GM18520 (cell line): ENCODE results near the gene AP3D1.
"Not testable (repeated sequence)": the region's sequence is repeated elsewhere in the genome, so short reads cannot be mapped to it uniquely, and the experiment has no call there.

ENCODE experiments used
- ATAC-seq: cut with Tn5 transposase; IDR thresholded peaks from one replicate; pipeline ENCODE4 v1.9.1; 2021; ENCODE audit not compliant: unreplicated experiment

AP3D1 gene

DNA sequence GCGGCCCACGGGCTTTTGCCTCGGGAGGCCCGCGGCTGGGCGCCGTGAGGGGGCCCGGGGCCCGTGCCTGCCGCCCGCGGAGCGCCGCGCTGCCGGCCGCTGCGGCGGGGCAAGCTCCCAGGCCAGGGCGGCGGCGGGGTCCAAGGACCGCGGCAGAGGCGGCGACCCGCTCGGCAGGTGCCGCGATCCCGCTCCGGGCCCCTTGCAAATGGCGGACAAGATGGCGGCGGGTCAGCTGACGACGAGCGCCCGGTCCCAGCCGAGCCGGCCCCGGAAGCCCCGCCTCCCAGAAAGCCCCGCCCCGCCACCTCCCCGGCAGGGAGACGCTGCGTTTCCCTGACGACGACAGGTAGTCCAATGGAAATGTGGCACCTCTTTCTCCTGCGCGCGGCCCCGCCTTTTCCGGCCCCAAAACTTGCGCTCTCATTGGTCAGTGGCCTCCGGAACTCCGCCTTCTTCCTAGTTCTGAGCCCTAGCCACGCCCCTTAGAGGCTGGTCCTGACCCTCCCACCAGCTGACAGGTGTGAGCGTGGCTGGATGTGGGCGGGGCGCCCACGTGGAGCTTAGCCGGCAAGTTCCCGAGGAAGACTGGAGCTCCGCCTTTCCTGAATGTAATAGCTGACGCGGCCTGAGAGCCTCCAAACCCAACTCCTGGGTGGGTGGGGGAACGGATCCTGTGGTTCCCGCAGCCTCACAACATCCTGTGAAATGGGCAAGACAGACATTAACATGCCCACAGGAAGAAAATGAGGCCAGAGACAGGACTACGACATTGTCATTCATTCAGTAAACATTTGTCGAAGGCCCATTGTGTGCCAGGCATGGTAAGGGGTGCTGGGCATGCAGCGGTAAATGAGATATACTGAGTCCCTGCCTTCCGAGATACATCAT, at the start of gene AP3D1:
TSS of gene AP3D1 (minus strand) at position 228 of the 891 bp plus-strand sequence. CDS start 232 bp downstream, outside the sequence.
- ATAC-seq = peak; percentile 81

DNA sequence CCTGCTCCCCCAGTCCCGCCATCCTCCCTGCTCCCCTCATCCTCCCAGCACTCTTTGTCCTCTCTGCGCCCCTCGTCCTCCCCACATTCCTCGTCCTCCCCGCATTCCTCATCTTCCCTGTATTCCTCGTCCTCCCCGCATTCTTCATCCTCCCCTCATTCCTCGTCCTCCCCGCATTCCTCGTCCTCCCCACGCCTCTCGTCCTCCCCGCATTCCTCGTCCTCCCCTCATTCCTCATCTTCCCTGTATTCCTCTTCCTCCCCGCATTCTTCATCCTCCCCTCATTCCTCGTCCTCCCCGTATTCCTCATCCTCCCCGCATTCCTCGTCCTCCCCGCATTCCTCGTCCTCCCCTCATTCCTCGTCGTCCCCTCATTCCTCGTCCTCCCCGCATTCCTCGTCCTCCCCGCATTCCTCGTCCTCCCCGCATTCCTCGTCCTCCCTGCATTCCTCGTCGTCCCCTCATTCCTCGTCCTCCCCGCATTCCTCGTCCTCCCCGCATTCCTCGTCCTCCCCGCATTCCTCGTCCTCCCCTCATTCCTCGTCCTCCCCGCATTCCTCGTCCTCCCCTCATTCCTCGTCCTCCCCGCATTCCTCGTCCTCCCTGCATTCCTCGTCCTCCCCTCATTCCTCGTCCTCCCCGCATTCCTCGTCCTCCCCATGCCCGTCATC, 49.4 kb upstream of the AP3D1 start:
- not testable (repeated sequence) for ATAC-seq

DNA sequence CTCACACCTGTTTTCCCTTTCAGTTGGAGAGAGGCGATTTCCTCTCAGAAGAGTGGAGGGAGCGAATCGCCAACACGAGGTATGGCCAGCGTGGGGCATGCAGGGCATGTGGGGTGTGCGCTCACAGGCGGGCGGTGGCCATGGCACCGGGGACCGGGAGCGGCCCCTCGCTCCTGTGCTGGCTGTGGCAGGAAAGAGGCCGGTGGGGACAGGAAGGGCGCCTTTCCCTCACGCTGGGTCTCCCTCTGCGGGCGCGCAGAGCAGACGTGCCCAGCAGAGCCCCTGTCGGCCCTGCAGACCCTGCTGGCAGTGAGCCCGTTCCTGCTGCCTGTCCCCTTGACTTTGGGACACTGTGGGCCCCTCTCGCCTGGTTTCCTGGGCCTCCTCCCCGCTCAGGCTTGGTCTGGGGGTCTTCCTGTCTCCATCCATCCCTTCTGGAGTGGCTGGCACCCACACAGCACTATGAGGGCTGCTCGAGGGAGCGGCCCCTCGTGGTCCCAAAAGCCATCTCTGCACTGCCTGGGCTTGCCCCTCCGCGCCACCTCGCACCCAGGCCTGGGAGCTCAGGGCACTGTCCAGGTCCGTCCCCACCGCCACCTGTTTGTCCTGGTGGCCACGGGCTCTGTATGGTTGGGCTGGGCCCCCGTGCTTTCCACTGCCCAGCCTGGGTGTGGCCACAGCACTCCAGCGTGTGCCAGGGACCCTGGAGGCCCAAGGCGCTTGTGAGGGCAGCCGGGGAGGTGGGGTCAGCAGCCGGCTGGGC, 48.7 kb upstream of the AP3D1 start:
- no peak for ATAC-seq

DNA sequence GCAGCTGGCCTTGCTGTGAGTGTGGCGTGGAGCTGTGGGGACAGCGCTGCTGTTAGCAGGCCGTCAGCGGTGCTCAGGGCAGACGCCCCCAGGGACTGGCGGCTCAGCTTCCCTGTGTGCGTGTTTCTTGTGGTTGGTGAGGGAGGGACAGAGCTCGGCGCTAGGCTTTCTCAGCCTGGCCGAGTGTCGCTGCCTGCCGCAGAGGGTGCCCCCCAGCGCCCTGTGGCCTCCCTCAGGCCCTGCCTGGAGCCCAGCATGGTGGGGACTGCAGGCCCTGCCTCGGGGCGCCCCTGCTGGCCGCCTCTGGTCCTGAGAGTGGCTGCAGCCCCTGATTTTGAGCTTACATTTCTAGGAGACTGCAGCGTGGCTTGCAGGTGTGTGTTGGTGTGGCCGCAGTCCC, 47.8 kb upstream of the AP3D1 start:
- no peak for ATAC-seq

DNA sequence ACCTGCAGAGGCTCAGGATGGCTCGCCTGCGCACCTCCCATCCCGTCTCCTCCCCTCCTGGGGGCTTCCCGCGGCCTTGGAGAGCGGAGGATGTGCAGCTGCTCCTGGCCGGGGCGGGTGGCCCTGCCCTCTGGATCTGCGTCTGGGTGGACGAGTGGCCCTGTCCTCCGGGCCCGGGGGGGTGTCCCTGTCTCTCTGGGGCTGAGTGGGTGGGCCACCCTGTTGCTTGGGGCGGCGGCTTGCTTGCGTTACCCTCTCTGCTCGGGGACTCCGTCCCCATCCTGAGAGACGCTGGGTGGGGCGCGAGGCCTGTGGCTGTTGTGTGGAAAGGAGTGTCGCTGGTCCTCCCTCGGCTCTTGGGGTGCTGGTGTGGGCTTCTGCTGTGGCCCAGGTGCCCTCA, 47.0 kb upstream of the AP3D1 start:
- ATAC-seq = no peak

DNA sequence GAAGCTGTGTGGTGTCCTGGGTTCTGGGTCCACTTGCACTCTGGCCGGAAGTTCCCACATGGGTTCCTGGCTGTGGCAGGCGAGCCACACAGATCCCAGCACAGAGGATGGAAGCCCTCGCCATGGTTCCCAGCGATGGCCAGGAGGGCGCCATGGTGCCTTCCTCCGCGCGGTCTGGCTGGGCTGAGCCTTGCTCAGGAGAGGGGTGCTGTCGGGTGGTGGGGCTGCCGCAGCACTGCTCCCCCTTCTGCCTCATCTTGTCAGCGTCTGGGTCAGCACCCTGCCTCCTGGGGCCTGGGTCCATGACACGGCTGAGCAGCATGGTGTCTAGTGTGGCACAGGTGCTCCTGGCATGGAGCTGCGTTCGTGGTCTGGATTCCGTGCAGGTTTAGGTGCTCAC, 45.9 kb upstream of the AP3D1 start:
- no peak for ATAC-seq

DNA sequence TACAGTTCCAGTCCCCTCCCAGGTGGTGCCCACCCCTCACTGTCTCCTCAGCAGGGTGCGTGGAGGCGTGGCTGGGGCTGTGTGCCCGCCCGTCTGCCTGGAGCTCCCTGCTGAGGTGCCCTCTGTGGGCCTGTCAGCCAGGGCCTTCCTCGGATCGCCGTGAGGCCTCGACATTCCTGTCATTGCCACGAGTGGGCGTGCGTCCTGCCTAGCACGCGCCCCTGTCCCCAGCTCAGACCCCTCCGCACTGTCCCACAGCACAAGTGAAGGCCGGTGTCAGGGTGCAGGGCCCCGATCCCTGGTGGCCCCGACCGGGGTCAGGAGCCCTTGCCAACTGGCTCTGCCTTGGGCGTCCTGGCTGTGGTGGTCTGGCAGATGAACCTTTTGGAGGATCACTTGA, 44.5 kb upstream of the AP3D1 start:
- ATAC-seq = no peak

DNA sequence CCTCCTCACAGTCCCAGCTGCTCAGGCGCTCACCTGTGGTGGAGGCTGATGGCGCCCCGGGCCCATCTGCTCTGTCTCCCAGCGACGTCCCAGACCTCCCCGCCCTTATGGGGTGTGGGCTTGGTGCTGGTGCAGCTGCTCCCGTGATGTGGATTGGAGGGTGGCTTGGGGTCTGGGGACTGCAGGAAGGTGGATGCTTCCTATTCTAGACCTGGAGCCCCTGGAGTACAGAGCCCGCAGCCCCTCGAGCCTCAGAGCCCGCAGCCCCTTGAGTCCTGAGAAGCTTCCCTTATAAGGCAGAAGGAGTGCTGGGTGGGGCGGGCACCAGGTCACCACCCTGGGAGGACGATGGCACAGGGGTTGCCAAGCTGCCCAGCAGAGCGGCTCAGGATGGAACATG, 44.0 kb upstream of the AP3D1 start:
- ATAC-seq = no peak

DNA sequence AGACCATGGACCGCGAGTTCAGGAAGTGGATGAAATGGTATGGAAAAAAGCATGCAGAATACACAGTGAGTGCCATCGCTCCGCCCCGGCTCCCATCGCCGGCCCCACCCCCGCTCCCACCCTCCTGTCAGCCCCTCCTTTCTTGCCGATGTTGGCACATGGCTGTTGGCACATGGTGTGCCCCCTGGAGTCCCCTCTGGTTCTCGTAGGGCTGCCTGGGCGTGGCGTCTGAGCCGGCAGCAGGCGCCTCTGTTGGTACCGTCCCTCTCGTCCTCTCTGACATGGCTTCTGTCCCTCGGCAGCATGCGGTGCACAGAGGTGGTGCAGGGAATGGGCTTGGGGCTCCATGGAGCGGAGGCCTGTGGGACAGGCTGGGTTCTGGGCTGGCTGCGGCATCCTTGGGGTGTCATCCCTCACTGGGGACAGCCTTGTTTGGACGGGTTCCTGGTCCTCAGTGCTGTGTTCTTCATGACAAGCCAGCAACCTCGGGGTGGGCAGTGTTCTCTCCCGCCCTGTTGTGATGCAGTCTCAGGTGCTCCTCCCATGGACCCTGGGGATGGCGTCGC, 43.2 kb upstream of the AP3D1 start:
- ATAC-seq = no peak

DNA sequence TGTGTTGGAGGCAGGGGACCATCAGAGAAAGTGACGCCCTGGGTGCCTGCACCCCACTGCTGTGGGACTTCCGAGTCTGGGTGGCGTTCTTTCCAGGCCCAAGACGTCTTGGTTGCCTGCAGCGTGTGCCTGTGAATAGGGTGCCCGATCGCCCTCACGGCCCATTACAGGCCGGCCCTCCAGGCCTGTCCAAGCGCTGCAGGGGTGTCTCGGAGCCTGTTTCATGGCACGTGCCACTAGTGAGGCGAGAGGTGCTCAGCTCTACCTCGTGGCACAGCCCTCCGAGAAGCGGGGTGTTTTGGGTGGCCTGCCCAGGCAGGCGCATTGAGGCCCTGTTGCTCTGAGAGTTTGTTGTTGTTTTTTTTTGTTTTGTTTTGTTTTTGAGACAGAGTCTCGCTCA, 42.4 kb upstream of the AP3D1 start:
- no peak for ATAC-seq

DNA sequence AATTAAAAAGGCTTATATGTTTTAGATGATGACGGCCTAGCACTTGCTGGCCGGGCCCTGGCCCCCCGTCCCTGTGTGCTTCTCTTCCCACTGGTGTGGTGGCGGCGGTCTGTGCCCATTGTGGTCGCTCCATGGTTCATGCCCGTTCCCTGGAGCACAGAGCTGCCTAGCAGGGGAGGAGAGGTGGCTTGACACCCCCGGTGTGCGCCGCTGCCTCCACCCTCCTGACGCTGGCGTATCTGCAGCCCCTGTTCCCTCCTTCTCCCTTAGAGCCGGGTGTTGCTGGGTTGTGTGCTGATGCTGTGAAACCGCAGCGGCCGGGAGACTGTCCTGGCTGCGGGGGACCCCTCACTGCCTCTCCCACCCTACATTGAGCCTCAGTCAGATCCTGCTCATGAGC, 41.5 kb upstream of the AP3D1 start:
- ATAC-seq = no peak

DNA sequence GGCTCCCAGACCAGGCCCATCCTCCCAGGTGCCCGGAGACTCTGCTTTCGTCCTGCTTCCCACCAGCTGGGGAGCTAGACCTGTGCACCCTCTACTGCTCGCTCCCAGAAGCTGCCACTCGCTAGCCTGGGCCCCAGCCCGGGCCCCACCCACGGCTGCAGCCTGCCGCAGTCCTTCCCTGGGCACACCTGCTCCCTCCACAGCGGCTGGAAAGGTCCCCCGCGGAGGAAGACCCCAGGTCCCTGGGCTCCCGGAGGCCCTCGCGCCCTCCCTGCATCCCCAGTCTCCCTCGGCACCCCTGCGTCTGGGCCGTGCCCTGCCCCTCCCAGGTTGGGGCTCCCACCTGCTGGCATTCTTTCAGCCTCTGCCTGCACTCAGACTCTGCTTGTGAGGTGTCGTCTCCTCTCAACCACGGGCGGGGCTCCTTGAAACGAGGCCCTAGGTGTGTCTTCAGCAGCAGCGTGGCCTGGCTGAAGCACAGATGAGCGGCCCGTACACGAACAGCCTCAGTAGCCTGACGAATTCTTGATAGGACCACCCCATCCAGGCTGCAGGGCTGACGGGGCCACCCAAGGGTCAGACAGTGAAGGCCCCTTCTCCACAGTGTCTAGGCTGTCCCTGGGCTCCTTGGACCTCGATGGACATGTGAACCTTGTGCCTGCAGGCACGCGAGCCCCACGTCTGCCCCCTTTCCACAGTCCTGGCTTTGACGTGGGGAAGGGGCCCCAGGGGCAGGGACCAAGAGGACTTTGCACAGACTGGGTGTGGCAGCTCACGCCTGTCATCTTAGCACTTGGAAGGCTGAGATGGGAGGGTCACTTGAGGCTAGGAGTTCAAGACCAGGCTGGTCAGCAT, 40.3 kb upstream of the AP3D1 start:
- no peak for ATAC-seq

DNA sequence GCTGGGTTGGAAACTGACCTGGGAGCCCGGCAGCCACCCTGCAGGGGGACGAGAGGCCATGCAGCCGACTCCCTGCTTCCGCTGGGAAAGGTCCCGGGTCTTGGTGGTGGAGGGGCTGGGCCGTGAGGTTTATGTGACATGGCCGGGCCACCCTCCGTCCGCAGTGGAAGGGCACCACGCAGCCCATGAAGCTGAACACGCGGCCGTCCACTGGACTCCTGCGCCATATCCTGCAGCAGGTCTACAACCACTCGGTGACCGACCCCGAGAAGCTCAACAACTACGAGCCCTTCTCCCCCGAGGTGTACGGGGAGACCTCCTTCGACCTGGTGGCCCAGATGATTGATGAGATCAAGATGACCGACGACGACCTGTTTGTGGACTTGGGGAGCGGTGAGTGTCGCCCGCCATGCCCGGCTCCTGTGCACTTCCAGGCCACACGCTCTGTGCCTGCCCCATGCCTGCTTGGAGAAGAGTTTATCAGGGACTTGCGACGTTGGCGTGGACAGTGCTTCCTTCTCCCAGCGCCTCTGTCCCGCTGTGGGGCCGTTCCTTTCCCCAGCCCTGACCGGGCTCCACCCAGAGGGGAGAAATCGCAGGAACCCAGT, 39.6 kb upstream of the AP3D1 start:
- no peak for ATAC-seq

DNA sequence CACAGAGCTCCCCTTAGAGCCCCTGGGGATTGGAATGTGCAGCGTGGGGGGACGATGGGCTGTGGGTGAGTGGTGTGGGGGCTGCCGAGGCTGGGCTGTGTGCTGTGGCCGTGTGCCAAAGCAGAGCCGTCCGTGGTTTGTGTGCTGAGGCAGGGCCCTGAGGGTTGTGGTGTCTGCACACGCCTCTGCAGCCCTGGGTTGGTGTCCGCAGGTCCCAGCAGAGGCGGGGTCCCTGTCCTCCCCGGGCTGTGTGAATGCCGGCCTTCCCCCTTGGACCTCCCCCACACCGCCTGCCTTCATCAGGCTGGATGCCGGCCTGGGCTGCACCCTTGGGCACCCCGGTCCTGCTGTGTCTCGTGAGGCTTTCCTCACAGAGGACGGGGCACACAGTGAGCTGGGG, 38.5 kb upstream of the AP3D1 start:
- no peak for ATAC-seq

DNA sequence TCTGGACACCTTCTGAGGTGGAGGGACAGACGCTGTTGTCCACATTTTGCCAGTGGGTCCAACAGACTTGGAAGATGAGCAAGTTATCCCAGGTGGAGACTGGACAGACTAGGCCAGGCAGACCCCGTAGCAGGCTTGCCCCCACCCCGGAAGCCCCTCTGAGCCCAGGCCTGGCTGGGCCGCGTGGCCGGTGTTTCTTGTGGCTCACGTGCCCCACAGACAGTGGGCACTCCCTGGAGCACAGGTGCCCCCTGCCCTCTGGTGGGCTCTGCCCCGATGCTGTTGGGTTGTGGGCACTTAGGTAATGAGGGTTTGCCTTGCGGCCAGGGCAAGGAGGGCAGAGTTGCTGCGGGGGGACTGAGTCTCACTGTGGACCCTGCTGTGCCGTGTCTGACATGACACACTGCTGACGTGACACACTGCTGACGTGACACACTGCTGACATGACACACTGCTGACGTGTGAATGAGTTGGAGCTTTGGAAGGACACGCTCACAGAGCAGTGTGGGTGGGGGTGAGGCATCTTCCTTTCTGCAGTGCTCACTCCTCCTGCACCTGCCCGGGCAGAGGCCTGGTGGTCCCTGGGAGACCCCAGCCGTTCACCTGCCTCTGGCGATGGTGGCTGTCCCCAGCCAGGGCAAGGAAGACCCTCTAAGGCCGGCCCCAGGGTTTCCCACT, 37.5 kb upstream of the AP3D1 start:
- ATAC-seq = no peak

DNA sequence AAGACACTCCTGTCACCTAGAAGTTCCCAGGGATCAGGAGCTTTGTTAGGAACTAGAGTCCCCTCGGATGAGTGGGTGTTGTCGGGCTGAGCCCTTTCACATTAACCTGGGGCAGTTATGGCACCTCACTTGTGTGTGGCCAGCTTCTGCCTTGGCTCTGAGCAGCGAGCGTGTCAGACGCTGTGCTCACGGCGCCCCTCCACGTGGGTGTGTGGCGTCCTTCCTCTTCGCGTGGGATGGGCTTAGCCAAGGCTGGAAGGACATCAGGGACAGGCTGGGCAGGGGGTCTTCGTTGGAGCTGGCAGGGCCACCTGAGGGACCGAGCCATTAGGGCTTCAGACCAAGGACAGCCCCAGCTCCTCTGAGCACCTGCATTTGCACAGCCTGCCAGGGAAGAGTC, 35.8 kb upstream of the AP3D1 start:
- no peak for ATAC-seq

DNA sequence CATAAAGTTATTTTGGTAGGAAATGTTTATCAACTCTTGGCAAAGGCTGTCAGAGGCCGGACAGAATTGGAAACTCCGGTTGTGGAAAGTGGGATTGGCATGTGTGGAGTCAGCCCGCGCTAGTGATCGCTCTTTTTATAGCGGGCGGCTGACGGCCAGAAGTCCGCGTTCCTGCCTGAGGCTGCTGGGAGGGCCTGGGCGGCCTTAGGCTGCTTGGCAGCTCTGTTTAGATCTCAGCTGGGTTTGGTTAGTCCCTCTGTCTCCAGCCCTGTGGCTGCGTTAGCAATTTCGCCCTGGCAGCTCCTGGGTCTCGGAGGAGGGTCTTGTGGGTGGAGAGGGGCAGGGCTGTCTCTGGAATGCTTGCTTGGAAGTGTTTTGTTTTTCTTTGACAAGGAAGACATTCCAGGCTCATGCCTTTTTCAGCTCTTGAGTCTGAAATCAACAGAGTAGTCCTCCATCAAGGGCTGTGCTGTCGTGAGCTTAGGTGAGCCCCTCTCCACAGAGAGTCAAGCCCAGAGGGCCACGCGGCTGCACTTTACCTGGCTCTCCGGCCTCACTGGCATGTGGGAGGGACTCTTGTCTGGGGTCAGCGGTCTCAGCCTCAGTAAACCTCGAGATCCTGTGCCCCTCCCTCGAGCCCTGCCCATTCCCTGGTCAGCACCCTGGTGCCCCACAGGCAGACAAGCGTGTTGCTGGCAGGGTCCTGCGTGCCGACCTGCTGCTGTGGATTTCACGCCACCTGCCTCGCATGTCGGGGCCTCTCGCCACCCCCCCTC, 34.9 kb upstream of the AP3D1 start:
- ATAC-seq = no peak

DNA sequence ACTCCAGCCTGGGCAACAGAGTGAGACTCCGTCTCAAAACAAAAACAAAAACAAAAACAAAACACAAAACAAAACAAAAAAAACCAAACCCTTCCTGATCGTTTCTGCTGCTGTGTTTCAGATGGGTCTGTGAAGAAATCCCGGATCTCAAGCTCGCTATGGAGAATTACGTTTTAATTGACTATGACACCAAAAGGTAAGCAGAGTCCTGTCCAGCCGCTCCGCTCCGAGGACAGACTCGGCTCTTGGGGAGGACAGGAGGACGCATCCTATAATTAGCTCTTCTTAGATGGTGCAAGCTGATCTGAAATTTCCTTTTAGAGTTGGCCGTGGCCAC, 34.3 kb upstream of the AP3D1 start:
- no peak for ATAC-seq

DNA sequence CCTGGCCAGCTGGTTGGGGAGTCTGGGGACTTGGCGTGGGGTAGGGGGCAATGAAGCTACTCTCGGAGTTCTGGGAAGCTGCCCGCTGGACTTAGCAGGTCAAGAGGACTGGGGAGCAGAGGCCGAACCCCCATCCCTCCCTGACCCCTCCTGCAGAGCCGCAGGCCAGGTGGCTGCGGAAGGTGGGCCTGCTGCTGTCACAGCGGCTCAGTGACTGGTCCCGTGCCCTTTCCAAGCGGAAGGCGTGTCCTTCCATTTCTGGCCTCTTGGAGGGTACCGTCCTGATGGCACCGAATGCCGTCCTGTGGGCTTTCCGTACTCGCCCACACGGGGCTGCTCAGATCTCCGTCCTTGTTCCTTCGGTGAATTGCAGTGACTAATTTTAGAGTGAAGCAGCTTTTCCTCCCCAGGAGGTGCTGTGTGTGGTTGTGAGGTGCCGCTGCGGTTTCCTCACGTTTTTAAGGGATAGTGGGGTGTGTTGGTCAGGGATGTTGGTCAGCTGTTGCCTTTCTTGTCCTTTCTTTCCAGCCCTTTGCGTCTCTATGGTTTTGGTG, 33.1 kb upstream of the AP3D1 start:
- ATAC-seq = no peak
